ENCODE data around the gene TK1. TPM values are rescaled to one million over a fixed set of nuclear protein-coding genes. Genes with fewer than 3 reads are reported as not detected.

Gene TK1
- polyA plus RNA-seq, 1 of the 3 experiments (the other 2 are of a cell fraction): 112 TPM

DNA sequence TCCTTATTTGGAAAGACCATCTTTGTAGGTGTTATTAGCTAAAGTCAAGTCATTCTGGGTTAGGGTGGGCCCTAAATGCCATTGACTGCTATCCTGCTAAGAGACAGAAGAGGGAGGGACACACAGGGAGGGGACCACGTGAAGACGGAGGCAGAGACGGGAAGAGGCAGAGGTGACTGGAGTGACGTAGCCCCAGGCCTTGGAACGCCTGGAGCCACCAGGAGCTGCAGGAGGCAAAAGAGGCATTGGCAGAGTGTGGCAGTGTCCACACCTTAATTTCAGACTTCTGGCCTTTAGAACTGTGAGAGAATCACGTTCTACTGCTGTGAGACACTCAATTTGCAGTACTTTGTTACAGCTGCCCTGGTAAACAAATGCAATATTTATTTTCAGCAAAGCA is 13.6 kb upstream of the TK1 start:
- TF ChIP-seq, protein P1, sequence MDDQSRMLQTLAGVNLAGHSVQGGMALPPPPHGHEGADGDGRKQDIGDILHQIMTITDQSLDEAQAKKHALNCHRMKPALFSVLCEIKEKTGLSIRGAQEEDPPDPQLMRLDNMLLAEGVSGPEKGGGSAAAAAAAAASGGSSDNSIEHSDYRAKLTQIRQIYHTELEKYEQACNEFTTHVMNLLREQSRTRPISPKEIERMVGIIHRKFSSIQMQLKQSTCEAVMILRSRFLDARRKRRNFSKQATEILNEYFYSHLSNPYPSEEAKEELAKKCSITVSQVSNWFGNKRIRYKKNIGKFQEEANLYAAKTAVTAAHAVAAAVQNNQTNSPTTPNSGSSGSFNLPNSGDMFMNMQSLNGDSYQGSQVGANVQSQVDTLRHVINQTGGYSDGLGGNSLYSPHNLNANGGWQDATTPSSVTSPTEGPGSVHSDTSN (IDR thresholded peaks at IDR 0.05): no peak
- TF ChIP-seq EZH2phosphoT487 (IDR thresholded peaks at IDR 0.05; ENCODE audit: borderline replicate concordance, low read depth) (no peak), TCF12 (IDR thresholded peaks at IDR 0.05) (no peak), TAF1 (IDR thresholded peaks at IDR 0.05; ENCODE audit: borderline replicate concordance, low read depth, low read length) (no peak), POLR2AphosphoS5 (IDR thresholded peaks at IDR 0.05; ENCODE audit: low read depth, low read length) (no peak), RFX5 (IDR thresholded peaks at IDR 0.05; ENCODE audit: low read length) (no peak), EP300 (IDR thresholded peaks at IDR 0.05; ENCODE audit: borderline replicate concordance in 1 of 2, low read depth in 1 of 2, low read length in 1 of 2) (no peak), JUND (IDR thresholded peaks at IDR 0.05) (no peak), RCOR1 (IDR thresholded peaks at IDR 0.05; ENCODE audit: low read length) (no peak), FOXJ3 (CRISPR knock-in tag; IDR thresholded peaks at IDR 0.05) (no peak), MEF2A (IDR thresholded peaks at IDR 0.05; ENCODE audit: borderline replicate concordance, low read depth) (no peak), NRF1 (IDR thresholded peaks at IDR 0.05; ENCODE audit: low read depth, low read length) (no peak), GATA2 (CRISPR knock-in tag; IDR thresholded peaks at IDR 0.05) (no peak), MXI1 (IDR thresholded peaks at IDR 0.05; ENCODE audit: low read depth, low read length) (no peak), TEAD4 (IDR thresholded peaks at IDR 0.05; ENCODE audit: borderline replicate concordance, insufficient read depth) (no peak), YY1 (IDR thresholded peaks at IDR 0.05; ENCODE audit: low read depth) (no peak), ELF1 (IDR thresholded peaks at IDR 0.05) (no peak)
- TF ChIP-seq, protein P2, sequence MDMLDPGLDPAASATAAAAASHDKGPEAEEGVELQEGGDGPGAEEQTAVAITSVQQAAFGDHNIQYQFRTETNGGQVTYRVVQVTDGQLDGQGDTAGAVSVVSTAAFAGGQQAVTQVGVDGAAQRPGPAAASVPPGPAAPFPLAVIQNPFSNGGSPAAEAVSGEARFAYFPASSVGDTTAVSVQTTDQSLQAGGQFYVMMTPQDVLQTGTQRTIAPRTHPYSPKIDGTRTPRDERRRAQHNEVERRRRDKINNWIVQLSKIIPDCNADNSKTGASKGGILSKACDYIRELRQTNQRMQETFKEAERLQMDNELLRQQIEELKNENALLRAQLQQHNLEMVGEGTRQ (IDR thresholded peaks at IDR 0.05; ENCODE audit: borderline replicate concordance, low read depth, low read length): no peak
- TF ChIP-seq, protein P3, sequence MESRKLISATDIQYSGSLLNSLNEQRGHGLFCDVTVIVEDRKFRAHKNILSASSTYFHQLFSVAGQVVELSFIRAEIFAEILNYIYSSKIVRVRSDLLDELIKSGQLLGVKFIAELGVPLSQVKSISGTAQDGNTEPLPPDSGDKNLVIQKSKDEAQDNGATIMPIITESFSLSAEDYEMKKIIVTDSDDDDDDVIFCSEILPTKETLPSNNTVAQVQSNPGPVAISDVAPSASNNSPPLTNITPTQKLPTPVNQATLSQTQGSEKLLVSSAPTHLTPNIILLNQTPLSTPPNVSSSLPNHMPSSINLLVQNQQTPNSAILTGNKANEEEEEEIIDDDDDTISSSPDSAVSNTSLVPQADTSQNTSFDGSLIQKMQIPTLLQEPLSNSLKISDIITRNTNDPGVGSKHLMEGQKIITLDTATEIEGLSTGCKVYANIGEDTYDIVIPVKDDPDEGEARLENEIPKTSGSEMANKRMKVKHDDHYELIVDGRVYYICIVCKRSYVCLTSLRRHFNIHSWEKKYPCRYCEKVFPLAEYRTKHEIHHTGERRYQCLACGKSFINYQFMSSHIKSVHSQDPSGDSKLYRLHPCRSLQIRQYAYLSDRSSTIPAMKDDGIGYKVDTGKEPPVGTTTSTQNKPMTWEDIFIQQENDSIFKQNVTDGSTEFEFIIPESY (IDR thresholded peaks at IDR 0.05; ENCODE audit: borderline replicate concordance, low read depth): no peak
- TF ChIP-seq, protein P4, sequence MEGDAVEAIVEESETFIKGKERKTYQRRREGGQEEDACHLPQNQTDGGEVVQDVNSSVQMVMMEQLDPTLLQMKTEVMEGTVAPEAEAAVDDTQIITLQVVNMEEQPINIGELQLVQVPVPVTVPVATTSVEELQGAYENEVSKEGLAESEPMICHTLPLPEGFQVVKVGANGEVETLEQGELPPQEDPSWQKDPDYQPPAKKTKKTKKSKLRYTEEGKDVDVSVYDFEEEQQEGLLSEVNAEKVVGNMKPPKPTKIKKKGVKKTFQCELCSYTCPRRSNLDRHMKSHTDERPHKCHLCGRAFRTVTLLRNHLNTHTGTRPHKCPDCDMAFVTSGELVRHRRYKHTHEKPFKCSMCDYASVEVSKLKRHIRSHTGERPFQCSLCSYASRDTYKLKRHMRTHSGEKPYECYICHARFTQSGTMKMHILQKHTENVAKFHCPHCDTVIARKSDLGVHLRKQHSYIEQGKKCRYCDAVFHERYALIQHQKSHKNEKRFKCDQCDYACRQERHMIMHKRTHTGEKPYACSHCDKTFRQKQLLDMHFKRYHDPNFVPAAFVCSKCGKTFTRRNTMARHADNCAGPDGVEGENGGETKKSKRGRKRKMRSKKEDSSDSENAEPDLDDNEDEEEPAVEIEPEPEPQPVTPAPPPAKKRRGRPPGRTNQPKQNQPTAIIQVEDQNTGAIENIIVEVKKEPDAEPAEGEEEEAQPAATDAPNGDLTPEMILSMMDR (IDR thresholded peaks at IDR 0.05): no peak
- Histone ChIP-seq H3K27ac (ENCODE audit: low read depth in 2 of 2, low read length in 1 of 2) (no peak overlapping the region), H3K4me3 (ENCODE audit: low read depth in 2 of 2, low read length in 1 of 2) (no peak overlapping the region), H3K79me2 (ENCODE audit: insufficient read depth) (no peaks in the 10 kb centered on the region), H3K4me2 (no peak overlapping the region), H3K9ac (no peak overlapping the region), H3K27me3 (ENCODE audit: insufficient read depth) (no peaks in the 10 kb centered on the region), H3K36me3 (replicated peaks in 1 of 2; ENCODE audit: control insufficient read depth in 1 of 2, insufficient read depth in 2 of 2, low read length in 1 of 2) (peaks cover 2 to 3% of the 10 kb centered on the region in 2 experiments), H3F3A (replicated peaks; ENCODE audit: insufficient read depth) (no peaks in the 10 kb centered on the region), H3K9me3 (no peaks in the 10 kb centered on the region), H4K20me1 (ENCODE audit: insufficient read depth) (no peaks in the 10 kb centered on the region), H2AFZ (ENCODE audit: low read depth) (no peak overlapping the region), H3K9me2 (no peaks in the 10 kb centered on the region), H3K4me1 (ENCODE audit: control insufficient read depth in 1 of 2, insufficient read depth in 2 of 2, low read depth in 1 of 2, low read length in 1 of 2) (peaks cover 0 to 9% of the 10 kb centered on the region in 2 experiments; a peak in 1 of 4 replicates)
- CTCF ChIA-PET: interaction anchor here (1.5 to 5.9 kb wide), 3 partner anchors 9 to 50 kb away, joined by 3 to 22 read pairs (median 5); no protein-coding TSS in a partner anchor
- POLR2A ChIA-PET: no interaction called here
- 93% methylated on average over 6 of the region's 6 CpGs for WGBS (ENCODE audit: low lambda C conversion rate)
- no peak for DNase-seq

Data from SK-N-SH (cell line).